HFF-Myc (cell line): ENCODE data around the gene IL1RL2.

ENCODE experiments used
- DNase-seq: peaks from one replicate; pipeline ENCODE4 v3.0.0-alpha.2; 2011; ENCODE audit warnings: low read depth; ENCODE audit errors: extremely low read depth
- H3K4me3 ChIP-seq: replicated peaks from 2 replicates; pipeline ENCODE4 v1.5.1; 2011; ENCODE audit warnings: low read depth, mild to moderate bottlenecking, control low read depth, low read length
- TF ChIP-seq, protein P1 (sequence below): IDR thresholded peaks from 2 replicates; pipeline ENCODE4 v1.5.1; 2012; ENCODE audit warnings: mild to moderate bottlenecking, low read depth, low read length, control low read depth; ENCODE audit errors: missing control alignments

The IL1RL2 gene

DNA sequence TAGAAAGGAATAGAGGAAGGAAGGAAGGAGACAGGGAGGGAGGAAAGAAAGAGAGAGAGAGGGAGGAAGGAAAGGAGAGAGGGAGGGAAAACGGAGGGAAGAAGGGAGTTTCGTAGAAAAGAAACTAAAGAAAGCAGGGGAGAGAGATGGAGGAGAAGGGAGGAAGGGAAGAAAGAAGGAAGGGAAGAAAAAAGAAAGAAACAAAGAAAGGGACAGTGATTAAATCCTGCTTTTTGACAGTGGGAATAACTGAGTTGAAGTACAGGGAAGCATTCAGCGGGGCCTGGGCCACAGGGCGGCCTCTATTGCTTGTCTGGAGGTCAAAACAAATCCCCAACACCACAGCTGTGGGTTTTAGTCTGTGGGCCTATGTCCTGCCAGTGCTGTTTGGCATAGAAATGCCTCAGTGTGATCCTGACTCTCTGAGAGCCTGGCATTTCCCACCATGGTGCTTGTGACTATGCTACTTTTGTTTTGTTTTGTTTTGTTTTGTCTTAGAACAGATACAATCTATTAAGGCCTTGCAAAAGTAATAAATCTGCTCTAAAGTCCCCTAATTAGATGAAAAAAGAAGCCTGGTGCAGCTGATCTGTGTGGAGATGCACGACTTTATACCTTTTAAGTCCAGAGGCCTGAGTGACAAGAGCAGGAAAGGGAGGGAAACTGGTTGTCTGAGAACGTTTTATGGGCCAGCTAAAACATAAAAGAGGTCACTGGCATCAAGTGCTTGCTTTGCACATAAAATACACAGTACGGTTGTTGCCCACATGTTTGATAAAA, 40.0 kb downstream of the IL1RL2 start:
- no peak overlapping the region for H3K4me3 ChIP-seq
- DNase-seq, result no peak
- TF ChIP-seq, protein P1, sequence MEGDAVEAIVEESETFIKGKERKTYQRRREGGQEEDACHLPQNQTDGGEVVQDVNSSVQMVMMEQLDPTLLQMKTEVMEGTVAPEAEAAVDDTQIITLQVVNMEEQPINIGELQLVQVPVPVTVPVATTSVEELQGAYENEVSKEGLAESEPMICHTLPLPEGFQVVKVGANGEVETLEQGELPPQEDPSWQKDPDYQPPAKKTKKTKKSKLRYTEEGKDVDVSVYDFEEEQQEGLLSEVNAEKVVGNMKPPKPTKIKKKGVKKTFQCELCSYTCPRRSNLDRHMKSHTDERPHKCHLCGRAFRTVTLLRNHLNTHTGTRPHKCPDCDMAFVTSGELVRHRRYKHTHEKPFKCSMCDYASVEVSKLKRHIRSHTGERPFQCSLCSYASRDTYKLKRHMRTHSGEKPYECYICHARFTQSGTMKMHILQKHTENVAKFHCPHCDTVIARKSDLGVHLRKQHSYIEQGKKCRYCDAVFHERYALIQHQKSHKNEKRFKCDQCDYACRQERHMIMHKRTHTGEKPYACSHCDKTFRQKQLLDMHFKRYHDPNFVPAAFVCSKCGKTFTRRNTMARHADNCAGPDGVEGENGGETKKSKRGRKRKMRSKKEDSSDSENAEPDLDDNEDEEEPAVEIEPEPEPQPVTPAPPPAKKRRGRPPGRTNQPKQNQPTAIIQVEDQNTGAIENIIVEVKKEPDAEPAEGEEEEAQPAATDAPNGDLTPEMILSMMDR, result no peak

DNA sequence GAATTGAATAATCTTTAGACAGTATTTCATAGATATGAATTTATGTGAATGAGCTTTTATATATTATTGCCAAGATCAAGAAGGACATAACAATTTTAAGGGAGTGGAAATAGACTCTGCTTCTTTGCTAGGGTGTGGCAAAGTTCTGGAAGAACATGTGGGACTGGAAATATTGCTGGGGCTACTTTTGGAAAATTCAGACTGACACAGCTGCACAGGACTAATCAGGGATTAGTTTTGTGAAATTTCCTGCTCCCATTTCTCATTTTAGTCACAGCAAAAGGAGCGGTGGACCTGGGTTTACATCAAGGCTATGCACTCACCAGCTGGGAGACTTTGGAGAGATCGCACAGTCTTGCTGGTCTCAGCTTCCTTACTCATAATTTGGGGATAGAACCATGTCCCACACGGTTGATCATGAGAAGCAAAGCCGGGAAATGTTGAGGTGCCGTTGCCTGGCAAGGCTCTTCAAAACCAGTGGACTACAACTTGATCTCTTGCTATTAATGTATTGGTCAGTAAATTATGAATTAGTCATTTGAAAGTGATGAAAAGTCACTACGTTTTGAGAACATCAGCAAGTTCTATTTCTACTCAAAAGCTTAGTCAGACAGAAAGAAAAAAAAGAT, 42.4 kb downstream of the IL1RL2 start:
- no peak for DNase-seq
- TF ChIP-seq, protein P1, result no peak
- no peak overlapping the region for H3K4me3 ChIP-seq

DNA sequence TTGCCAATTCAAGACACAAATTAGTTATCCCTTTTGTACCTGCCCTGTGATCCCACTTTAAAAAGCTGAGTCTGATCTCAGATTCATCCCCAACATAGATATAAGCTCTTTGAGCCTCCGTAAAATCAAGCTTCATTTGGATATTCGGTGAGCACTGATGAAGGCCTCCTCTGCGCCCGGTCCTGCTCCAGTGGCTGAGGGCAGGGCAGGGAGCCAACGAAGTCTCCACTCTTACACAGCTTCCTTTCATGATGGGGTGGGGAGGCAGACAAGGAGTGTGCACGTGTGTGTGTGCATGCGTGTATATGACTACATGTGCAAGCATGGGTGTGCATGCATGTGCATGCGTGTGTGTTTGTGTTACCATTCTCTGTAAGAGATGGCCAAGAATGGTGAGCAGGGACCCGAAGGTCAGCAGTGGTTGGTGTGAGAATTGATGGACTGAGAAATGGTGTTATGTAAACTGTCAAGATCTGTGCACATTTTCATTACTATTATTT, 43.6 kb downstream of the IL1RL2 start:
- H3K4me3 ChIP-seq, result no peak overlapping the region
- no peak for DNase-seq
- TF ChIP-seq, protein P1, result no peak

DNA sequence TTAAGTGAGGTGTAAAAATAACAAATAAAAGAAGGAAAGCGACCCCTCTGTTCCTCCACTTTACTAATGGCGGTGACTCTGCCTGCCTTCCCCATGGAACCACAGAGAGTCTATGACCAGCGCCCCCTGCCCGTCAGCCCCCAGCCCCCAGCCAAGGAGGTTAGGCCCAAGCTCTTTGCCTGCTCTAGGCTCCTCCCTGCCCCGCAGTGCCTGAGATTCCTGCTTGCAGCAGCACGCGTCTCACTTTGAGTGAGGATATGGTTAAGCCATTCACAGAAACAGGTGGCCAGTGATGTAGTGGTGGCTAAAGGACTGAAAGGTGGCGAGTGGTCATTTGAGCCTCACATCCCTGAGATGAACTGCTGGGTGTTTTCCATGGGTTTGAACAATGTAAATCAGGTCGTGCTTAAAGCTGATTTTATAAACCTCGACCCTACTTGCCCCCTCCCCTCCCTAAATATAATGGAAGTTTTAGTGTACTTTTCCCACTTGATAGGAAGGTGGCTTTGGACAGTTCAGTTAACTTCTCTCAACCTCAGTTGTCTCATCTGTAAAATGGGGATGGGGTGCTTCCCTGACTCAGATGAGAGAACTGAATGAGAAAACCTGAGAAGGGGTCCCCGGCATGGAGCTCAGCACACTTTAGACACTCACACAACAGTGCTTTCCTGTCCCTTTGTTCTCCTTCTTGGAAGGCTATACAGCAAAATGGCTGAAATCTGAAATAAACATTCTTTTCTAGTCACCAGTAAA, 46.5 kb downstream of the IL1RL2 start:
- TF ChIP-seq, protein P1, result no peak
- no peak for DNase-seq
- no peak overlapping the region for H3K4me3 ChIP-seq

DNA sequence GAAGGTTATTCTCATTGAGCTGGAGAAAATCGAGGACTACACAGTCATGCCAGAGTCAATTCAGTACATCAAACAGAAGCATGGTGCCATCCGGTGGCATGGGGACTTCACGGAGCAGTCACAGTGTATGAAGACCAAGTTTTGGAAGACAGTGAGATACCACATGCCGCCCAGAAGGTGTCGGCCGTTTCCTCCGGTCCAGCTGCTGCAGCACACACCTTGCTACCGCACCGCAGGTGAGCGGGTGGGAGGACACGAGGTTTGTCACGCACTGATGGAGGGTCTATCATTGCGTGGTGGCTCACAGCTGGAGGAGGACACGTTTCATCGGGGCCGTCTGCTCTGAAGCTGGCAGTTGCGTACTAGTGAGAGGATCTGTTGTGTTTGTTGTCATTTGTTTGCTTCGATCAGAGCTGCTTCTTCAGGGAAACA, 48.2 kb downstream of the IL1RL2 start:
- TF ChIP-seq, protein P1, result no peak
- DNase-seq, result no peak
- no peak overlapping the region for H3K4me3 ChIP-seq

DNA sequence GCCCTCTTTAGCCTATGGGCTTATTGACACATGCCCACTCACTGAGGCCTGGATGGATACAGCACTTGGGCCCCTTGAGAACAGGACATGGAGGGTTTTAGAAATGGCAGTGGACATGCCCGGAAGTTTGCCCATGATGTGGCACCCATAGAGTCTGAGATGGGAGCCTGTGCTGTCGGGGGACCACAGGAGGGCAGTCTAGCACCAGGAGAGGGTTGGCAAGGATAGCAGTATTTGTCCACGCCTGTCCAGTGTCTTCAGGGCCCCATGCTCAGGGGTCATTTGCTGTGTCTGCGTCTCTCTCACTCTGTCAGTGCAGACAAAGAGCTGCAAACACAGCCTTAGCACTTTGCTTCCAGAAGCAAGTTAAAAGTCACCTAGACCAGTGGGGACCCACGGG, 48.7 kb downstream of the IL1RL2 start:
- H3K4me3 ChIP-seq, result no peak overlapping the region
- TF ChIP-seq, protein P1, result no peak
- no peak for DNase-seq
